ENCODE results near the gene TARP.

The TARP gene

DNA sequence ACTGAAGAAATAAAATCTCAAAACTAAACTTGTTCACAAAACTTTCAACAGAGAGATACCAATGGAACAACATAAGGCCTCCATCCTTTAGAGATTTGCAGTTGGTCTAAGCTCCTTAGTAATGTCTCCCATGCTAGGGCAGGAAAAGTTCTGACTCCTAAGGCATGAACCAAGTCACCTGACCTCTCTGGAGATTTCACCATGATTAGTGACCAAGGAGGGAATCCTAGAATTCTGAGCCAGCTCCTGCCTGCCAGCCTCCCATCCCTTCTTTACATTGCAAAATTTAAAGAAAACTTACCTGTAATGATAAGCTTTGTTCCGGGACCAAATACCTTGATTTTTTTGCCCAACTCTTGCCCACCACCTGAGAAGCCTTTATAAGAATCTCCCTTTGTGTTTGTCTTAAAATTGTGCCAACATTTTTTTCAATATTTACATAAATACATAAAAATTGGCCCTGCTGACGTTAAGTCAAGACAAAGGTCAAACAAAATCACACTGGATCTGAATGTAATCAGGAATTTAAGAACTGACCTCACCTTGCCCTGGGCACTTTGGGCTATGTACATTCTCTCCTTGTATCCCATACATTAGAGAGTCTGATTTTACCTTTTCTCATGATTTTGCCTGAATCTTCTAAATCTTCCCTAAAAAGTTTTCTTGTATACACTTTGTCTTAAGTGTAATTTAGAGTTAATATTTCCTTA lies at the start of gene TARP:
TSS of gene TARP (minus strand) at position 351 of the 710 bp plus-strand sequence.
- Histone ChIP-seq H3K4me1 (ENCODE audit: control insufficient read depth in 3 of 3, insufficient read depth in 2 of 3, low read depth in 1 of 3, low read length in 2 of 3) (no peaks in the 10 kb centered on the region), H3K9me3 (ENCODE audit: control insufficient read depth in 2 of 2, insufficient read depth in 1 of 2, low read depth in 1 of 2, low read length in 1 of 2) (no peaks in the 10 kb centered on the region), H3K36me3 (ENCODE audit: control insufficient read depth in 3 of 3, insufficient read depth in 2 of 3, low read depth in 1 of 3, low read length in 3 of 3) (no peaks in the 10 kb centered on the region), H3K27me3 (ENCODE audit: control insufficient read depth in 3 of 3, insufficient read depth in 3 of 3, low read length in 3 of 3) (no peaks in the 10 kb centered on the region), H3K27ac (ENCODE audit: low read depth in 1 of 3, low read length in 2 of 3) (no peak within 1 kb of the TSS), H3K4me3 (ENCODE audit: low read depth in 1 of 3, low read length in 3 of 3) (no peak within 1 kb of the TSS)
- WGBS, 3 donors, result 34 to 61% (median 40%) methylated on average over 2 of the region's 2 CpGs
- DNase-seq (no peak), FAIRE-seq (no peak)

- Histone ChIP-seq H3K9me3 (ENCODE audit: control insufficient read depth in 2 of 2, insufficient read depth in 1 of 2, low read depth in 1 of 2, low read length in 1 of 2) (no peaks in the 10 kb centered on the region), H3K27ac (ENCODE audit: low read depth in 1 of 3, low read length in 2 of 3) (no peak overlapping the region), H3K4me1 (ENCODE audit: control insufficient read depth in 3 of 3, insufficient read depth in 2 of 3, low read depth in 1 of 3, low read length in 2 of 3) (no peaks in the 10 kb centered on the region), H3K27me3 (ENCODE audit: control insufficient read depth in 3 of 3, insufficient read depth in 3 of 3, low read length in 3 of 3) (no peaks in the 10 kb centered on the region), H3K4me3 (ENCODE audit: low read depth in 1 of 3, low read length in 3 of 3) (no peak overlapping the region), H3K36me3 (ENCODE audit: control insufficient read depth in 3 of 3, insufficient read depth in 2 of 3, low read depth in 1 of 3, low read length in 3 of 3) (no peaks in the 10 kb centered on the region)
- WGBS, 3 donors, result 53 to 89% (median 67%) methylated on average over 3 of the region's 3 CpGs
- FAIRE-seq (no peak), DNase-seq (no peak)
These were observed 49.7 kb upstream of the TARP start for GRCh38 chr7:38323156-38323555.

- DNase-seq, result no peak
- Histone ChIP-seq H3K4me3 (ENCODE audit: low read depth in 1 of 3, low read length in 3 of 3) (no peak overlapping the region), H3K36me3 (ENCODE audit: control insufficient read depth in 3 of 3, insufficient read depth in 2 of 3, low read depth in 1 of 3, low read length in 3 of 3) (no peaks in the 10 kb centered on the region), H3K9me3 (ENCODE audit: control insufficient read depth in 2 of 2, insufficient read depth in 1 of 2, low read depth in 1 of 2, low read length in 1 of 2) (no peaks in the 10 kb centered on the region), H3K27ac (ENCODE audit: low read depth in 1 of 3, low read length in 2 of 3) (no peak overlapping the region), H3K27me3 (ENCODE audit: control insufficient read depth in 3 of 3, insufficient read depth in 3 of 3, low read length in 3 of 3) (no peaks in the 10 kb centered on the region), H3K4me1 (ENCODE audit: control insufficient read depth in 3 of 3, insufficient read depth in 2 of 3, low read depth in 1 of 3, low read length in 2 of 3) (no peaks in the 10 kb centered on the region)
- FAIRE-seq, result no peak
- 72 to 91% (median 78%) methylated on average over 5 of the region's 5 CpGs for WGBS, 3 donors
These were observed 49.0 kb upstream of the TARP start for GRCh38 chr7:38322461-38322860.

- WGBS, 3 donors, result 90 to 94% (median 93%) methylated on average over 2 of the region's 2 CpGs
These were observed 48.5 kb upstream of the TARP start for GRCh38 chr7:38321967-38322366.

DNA sequence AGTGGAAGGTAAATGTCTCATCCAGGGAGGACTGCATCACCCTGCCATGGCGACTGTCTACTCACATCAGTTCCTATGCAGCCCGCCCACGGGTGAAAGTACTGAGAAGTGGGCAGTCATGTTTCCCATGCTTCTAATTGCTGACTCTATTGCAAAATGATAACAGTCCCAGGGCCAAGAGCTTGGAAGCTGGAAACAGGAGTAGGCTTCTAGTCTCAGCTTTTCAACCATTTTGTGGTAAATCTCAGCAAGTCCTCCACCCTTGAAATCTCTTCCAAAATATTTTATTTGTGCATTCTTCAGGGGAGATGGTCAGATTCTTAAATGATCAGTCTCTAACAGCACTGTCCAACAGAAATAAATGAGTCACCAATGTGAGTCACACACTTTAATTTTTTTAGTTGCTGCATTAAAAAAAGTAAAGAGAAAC lies 48.1 kb upstream of the TARP start:
- FAIRE-seq (no peak), DNase-seq (no peak)
- no peaks in the 10 kb centered on the region for H3K4me1 ChIP-seq (ENCODE audit: control insufficient read depth in 3 of 3, insufficient read depth in 2 of 3, low read depth in 1 of 3, low read length in 2 of 3)
- H3K27me3 ChIP-seq (ENCODE audit: control insufficient read depth in 3 of 3, insufficient read depth in 3 of 3, low read length in 3 of 3), result no peaks in the 10 kb centered on the region
- no peaks in the 10 kb centered on the region for H3K36me3 ChIP-seq (ENCODE audit: control insufficient read depth in 3 of 3, insufficient read depth in 2 of 3, low read depth in 1 of 3, low read length in 3 of 3)
- H3K27ac ChIP-seq (ENCODE audit: low read depth in 1 of 3, low read length in 2 of 3), result no peak overlapping the region
- H3K4me3 ChIP-seq (ENCODE audit: low read depth in 1 of 3, low read length in 3 of 3), result no peak overlapping the region
- H3K9me3 ChIP-seq (ENCODE audit: control insufficient read depth in 2 of 2, insufficient read depth in 1 of 2, low read depth in 1 of 2, low read length in 1 of 2), result no peaks in the 10 kb centered on the region
- WGBS, 3 donors, result 54 to 80% (median 73%) methylated on average over 3 of the region's 3 CpGs

More at GRCh38 chr7:38321967-38322366, 48.5 kb upstream of the TARP start:
- Histone ChIP-seq H3K9me3 (ENCODE audit: control insufficient read depth in 2 of 2, insufficient read depth in 1 of 2, low read depth in 1 of 2, low read length in 1 of 2) (no peaks in the 10 kb centered on the region), H3K36me3 (ENCODE audit: control insufficient read depth in 3 of 3, insufficient read depth in 2 of 3, low read depth in 1 of 3, low read length in 3 of 3) (no peaks in the 10 kb centered on the region), H3K27me3 (ENCODE audit: control insufficient read depth in 3 of 3, insufficient read depth in 3 of 3, low read length in 3 of 3) (no peaks in the 10 kb centered on the region), H3K4me1 (ENCODE audit: control insufficient read depth in 3 of 3, insufficient read depth in 2 of 3, low read depth in 1 of 3, low read length in 2 of 3) (no peaks in the 10 kb centered on the region), H3K4me3 (ENCODE audit: low read depth in 1 of 3, low read length in 3 of 3) (no peak overlapping the region), H3K27ac (ENCODE audit: low read depth in 1 of 3, low read length in 2 of 3) (no peak overlapping the region)
- DNase-seq, result no peak
- FAIRE-seq, result no peak

- Histone ChIP-seq H3K4me1 (ENCODE audit: control insufficient read depth in 3 of 3, insufficient read depth in 2 of 3, low read depth in 1 of 3, low read length in 2 of 3) (no peaks in the 10 kb centered on the region), H3K36me3 (ENCODE audit: control insufficient read depth in 3 of 3, insufficient read depth in 2 of 3, low read depth in 1 of 3, low read length in 3 of 3) (no peaks in the 10 kb centered on the region), H3K27me3 (ENCODE audit: control insufficient read depth in 3 of 3, insufficient read depth in 3 of 3, low read length in 3 of 3) (no peaks in the 10 kb centered on the region), H3K4me3 (ENCODE audit: low read depth in 1 of 3, low read length in 3 of 3) (no peak overlapping the region), H3K27ac (ENCODE audit: low read depth in 1 of 3, low read length in 2 of 3) (no peak overlapping the region), H3K9me3 (ENCODE audit: control insufficient read depth in 2 of 2, insufficient read depth in 1 of 2, low read depth in 1 of 2, low read length in 1 of 2) (no peaks in the 10 kb centered on the region)
- DNase-seq (no peak), FAIRE-seq (no peak)
These were observed 47.6 kb upstream of the TARP start for GRCh38 chr7:38321050-38321449.

DNA sequence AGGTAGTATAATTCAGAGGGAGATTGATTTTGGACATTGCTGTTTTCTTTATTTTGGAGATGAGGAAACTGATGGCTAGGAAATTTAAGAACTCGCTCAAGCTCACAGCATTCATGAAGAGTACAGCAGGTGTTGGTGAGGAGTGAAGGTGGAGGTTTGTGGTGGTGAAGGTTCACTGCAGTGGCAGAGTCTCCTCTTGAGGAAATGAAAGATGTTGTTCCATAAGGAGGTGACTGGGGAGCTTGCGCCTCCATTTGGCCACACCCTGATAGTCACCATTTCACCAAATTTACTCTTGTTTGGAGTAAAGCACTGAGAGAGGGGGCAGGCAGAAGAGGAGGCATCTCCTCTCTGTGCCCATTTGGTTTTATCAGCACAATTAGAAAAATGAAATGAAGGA lies 46.4 kb upstream of the TARP start:
- H3K4me1 ChIP-seq (ENCODE audit: control insufficient read depth in 3 of 3, insufficient read depth in 2 of 3, low read depth in 1 of 3, low read length in 2 of 3), result no peaks in the 10 kb centered on the region
- H3K4me3 ChIP-seq (ENCODE audit: low read depth in 1 of 3, low read length in 3 of 3), result no peak overlapping the region
- WGBS, 3 donors, result 46 to 78% (median 54%) methylated on average over 2 of the region's 2 CpGs
- no peaks in the 10 kb centered on the region for H3K36me3 ChIP-seq (ENCODE audit: control insufficient read depth in 3 of 3, insufficient read depth in 2 of 3, low read depth in 1 of 3, low read length in 3 of 3)
- H3K9me3 ChIP-seq (ENCODE audit: control insufficient read depth in 2 of 2, insufficient read depth in 1 of 2, low read depth in 1 of 2, low read length in 1 of 2), result no peaks in the 10 kb centered on the region
- H3K27ac ChIP-seq (ENCODE audit: low read depth in 1 of 3, low read length in 2 of 3), result no peak overlapping the region
- no peaks in the 10 kb centered on the region for H3K27me3 ChIP-seq (ENCODE audit: control insufficient read depth in 3 of 3, insufficient read depth in 3 of 3, low read length in 3 of 3)
- no peak for DNase-seq
- no peak for FAIRE-seq

- Histone ChIP-seq H3K9me3 (ENCODE audit: control insufficient read depth in 2 of 2, insufficient read depth in 1 of 2, low read depth in 1 of 2, low read length in 1 of 2) (no peaks in the 10 kb centered on the region), H3K27me3 (ENCODE audit: control insufficient read depth in 3 of 3, insufficient read depth in 3 of 3, low read length in 3 of 3) (no peaks in the 10 kb centered on the region), H3K4me3 (ENCODE audit: low read depth in 1 of 3, low read length in 3 of 3) (no peak overlapping the region), H3K4me1 (ENCODE audit: control insufficient read depth in 3 of 3, insufficient read depth in 2 of 3, low read depth in 1 of 3, low read length in 2 of 3) (no peaks in the 10 kb centered on the region), H3K36me3 (ENCODE audit: control insufficient read depth in 3 of 3, insufficient read depth in 2 of 3, low read depth in 1 of 3, low read length in 3 of 3) (no peaks in the 10 kb centered on the region), H3K27ac (ENCODE audit: low read depth in 1 of 3, low read length in 2 of 3) (no peak overlapping the region)
- FAIRE-seq, result no peak
- 7 to 11% (median 10%) methylated on average over 4 of the region's 4 CpGs for WGBS, 3 donors
- peak; percentile 36 to 70 for DNase-seq
These were observed 45.5 kb upstream of the TARP start for GRCh38 chr7:38318803-38319416.

GRCh38 chr7:38318241-38318640 lies 44.8 kb upstream of the TARP start:
- 55 to 73% (median 71%) methylated on average over 9 of the region's 9 CpGs for whole genome bisulfite sequencing, 3 donors
- no peak overlapping the region for H3K27ac ChIP-seq (ENCODE audit: low read depth in 1 of 3, low read length in 2 of 3)
- no peak overlapping the region for H3K4me3 ChIP-seq (ENCODE audit: low read depth in 1 of 3, low read length in 3 of 3)
- no peaks in the 10 kb centered on the region for H3K9me3 ChIP-seq (ENCODE audit: control insufficient read depth in 2 of 2, insufficient read depth in 1 of 2, low read depth in 1 of 2, low read length in 1 of 2)
- H3K27me3 ChIP-seq (ENCODE audit: control insufficient read depth in 3 of 3, insufficient read depth in 3 of 3, low read length in 3 of 3), result no peaks in the 10 kb centered on the region
- DNase-seq (no peak), FAIRE-seq (no peak)
- H3K4me1 ChIP-seq (ENCODE audit: control insufficient read depth in 3 of 3, insufficient read depth in 2 of 3, low read depth in 1 of 3, low read length in 2 of 3), result peaks cover 0 to 2% (median 0%) of the 10 kb centered on the region in 3 donors
- H3K36me3 ChIP-seq (ENCODE audit: control insufficient read depth in 3 of 3, insufficient read depth in 2 of 3, low read depth in 1 of 3, low read length in 3 of 3), result no peaks in the 10 kb centered on the region

All from small intestine (tissue), 7 donors.